Activated CD4-positive, alpha-beta T cell treated with anti-CD3 and anti-CD28 coated beads, Interleukin-2, amount 50 U/mL, for 48 hours (primary cell): Measurements from ENCODE around the gene PEX26.
"Not testable (repeated sequence)": the region's sequence is repeated elsewhere in the genome, so short reads cannot be mapped to it uniquely, and the experiment has no call there.

Experiments
- DNase-seq, 2 experiments: peaks; one replicate each; pipeline ENCODE4 v3.0.0-alpha.2; 2020

Gene PEX26

DNA sequence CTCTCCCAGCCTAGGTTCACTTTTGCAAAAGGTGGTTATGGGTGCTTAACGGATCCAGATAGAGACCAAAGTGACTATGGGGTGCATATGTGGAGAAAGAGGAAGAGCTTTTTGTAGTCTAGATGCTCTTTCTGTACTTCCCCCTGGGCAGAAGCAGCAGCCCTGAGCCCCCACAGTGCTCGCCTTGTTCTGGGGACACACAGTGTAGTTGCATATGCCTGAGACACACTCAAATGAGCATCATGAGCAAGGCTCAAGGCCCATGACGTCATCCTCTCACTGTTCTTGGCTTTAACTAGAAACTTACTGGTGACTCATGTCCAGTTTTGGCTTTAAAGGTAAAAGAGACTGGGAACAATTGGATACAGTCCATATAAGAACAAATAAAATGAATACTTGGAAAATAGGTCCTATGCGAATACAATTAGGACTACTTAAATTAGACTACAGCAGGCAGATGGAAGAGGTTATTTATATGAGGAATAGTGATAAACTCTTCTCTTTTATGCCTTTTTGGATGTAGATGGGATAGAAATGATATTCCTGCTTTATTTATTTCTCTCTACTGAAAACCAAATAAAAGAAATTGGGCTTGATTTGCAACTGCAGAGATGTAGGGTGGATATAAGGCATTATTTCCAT, 20.1 kb upstream of the PEX26 start:
- DNase-seq: no peak

DNA sequence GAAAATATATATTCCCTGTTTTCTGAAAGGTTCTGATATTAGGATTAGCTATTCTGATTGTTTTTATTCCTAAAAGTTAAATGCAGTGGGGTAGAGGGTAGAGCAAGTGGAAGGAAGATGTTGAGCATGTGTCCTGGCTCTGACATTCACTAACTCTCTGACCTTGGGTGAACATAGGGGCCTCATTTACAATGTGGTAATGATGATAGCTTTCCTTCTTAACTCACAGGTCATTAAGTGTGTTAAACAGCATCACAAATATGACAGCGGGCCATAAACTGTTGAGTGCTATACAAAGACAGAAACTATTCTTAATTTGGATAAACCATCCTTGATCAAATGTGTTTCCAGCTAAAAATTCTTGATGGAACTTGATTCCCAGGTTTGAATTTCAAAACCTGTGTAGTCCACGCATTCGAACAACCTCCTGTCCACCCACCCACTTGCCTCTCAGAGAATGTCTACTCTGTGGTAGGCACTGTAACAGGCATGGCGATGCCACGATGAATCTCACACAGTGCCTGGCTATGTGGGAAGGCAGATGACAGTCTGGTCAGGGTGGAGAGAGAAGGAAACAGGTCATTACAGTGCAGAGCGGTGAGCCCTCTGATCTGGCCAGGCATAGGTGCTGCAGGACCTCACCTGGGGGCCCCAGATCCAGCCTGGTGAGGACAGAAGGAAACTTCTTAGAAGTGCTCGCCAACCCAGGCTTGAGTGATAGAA, 19.3 kb upstream of the PEX26 start:
- no peak for DNase-seq

DNA sequence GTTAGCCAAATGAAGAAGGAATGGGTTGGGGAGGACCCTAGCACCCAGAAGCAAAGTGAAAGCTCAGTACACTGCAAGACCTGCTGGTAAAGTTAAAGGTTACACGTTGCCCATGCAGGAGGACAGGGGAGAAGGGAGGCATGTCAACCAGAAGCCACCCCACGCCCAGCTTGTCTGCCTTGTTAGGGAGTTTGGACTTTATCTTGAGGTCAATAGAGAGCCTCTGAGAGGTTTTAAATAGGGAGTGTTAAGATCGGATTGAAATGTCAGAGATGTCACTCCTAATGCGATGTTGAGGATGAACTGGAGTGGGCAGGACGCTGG, 18.7 kb upstream of the PEX26 start:
- DNase-seq: no peak

DNA sequence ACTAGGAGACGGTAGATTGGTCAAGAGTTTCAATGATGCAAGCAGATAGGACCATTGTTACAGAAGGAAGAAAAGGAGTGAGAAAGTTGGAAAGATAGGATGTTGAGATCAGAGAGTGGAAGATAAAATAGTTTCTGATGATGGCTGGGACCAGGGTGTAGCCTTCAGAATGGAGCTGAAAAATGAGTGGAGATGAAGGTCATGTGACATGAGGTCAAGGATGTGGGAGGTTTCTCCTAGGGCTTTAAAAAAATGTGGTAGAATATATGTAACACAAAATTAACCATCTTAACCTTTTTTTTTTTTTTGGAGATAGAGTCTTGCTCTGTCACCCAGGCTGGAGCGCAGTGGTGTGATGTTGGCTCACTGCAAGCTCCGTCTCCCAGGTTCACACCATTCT, 18.3 kb upstream of the PEX26 start:
- DNase-seq: no peak

DNA sequence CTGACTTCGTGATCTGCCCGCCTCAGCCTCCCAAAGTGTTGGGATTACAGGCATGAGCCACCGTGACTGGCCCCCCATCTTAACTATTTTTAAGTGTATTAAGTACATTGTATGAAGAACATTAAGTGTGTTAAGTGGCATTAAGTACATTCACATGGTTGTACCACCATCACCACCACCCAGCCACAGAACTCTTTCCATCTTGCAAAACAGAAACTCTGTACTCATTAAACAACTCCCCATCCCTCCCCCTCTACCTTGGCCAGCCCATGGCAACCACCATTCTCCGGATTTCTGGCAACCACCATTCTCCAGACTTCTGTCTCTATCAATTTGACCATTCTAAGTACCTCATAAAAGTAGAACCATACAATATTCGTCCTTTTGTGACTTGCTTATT, 17.8 kb upstream of the PEX26 start:
- DNase-seq: no peak

DNA sequence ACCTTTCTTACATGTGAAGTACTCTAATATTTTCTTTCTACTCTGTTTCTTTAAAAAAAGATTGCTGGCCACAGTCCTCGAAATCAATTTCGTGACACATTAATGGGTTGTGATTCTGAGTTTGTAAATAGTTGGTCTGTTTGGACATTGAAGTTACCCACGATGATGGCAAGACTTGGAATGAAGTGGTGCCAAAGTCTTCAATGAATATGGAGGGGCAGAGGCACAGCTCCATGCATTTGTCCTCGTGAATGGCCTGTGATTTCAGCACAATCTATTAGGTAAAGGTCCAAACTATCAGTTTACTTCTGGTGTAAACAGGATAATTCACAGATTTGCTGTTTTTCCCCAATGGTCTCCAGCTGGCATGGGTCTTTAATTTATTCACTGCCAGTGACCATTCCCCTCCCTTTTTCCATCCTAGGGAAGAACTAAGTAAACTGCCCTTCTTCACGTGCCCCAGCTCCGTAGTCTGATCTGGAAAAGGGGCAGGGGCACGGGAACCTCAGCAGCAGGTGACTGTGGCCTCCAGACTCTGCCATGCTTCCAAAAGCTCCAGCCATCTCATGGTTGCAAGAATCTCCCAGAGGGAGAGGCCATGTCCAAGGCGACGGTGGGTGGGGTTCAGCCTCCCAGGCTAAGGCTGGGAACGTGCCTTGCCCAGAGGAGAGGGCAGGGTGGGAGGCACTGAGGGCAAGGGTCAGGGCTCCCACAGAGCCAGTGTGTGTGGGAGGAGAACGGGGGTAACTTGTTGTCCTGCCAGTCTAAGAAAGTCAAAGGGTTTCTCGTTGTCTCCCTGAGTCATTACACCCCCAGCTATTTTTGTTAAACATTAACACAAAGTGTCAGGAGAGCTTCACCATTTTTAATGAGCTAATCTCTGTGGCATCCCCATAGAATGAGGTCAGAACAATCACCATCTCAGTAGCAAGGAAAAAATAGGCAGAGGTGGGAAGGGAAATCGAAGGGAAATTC, 16.9 kb upstream of the PEX26 start:
- no peak for DNase-seq

DNA sequence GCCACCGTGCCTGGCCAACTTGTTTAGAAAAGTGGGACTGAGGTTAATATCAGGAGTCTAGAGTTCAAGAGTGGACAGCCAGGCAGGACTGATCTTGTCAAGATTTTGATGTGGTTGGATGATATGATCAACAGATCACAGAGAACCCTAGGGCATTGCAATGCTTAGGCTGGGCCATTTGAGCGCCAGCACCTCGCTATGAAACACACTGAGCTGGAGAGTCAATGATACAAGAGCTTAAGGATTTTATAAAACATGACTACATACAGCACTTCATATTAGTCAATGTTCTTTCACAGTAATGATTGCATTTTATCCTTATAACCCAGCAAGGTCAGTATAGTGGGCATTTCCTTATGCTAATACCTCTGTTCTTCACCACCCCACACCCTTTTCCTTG, 15.4 kb upstream of the PEX26 start:
- no peak for DNase-seq

DNA sequence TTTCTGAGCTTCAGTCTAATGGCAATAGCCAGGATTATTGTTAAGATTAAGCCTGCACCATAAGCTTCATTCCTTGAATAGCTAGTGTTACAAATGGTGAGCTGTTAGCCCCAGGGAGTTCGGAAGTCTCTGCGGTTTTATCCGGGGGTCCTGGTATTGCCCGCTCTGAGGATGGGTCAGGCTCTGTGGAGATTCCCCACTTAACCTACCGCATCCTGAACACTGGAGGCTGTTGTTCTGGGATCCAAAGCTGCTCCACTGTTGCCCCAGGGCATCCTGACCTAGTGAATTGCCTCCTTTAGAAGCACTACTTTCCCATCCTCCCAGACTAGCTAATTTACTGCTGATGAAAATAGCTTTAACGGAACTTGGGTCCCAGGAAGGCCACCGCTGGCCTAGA, 14.5 kb upstream of the PEX26 start:
- no peak for DNase-seq

DNA sequence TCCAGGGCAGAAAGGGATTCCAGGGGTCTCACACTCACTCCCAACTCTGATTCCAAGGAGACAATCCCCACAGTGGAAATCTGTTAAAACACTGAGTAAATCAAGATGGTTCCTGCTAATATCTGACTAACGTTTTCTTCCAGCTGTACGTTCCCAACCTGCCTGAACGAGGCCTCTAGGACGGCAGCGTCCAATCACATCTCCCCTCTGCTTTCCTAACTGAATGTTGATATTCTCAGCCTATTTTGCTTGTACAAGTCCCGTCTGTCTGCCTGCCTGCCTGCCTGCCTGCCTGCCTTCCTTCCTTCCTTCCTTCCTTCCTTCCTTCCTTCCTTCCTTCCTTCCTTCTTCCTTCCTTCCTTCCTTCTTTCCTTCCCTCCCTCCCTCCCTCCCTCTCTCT, 14.1 kb upstream of the PEX26 start:
- DNase-seq: not testable (repeated sequence)

DNA sequence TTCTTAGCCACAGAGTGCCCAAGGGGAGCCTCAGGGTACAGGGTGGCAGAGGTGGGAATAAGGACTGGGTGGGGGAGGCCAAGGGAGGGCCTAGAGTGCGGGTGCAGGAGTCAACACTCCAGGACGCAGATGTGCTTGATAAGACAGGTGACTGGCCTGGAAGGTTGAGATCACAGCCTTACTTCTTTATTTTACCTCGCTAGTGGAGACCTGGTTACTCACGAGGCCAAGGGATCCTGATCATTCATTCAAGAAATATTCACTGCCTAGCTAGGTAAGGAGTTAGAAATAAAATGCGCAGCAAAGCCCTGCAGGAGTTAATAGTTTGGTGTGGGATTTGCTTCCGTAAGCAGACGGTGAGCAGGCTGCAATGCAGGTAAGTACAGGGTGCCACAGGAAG, 13.2 kb upstream of the PEX26 start:
- no peak for DNase-seq

DNA sequence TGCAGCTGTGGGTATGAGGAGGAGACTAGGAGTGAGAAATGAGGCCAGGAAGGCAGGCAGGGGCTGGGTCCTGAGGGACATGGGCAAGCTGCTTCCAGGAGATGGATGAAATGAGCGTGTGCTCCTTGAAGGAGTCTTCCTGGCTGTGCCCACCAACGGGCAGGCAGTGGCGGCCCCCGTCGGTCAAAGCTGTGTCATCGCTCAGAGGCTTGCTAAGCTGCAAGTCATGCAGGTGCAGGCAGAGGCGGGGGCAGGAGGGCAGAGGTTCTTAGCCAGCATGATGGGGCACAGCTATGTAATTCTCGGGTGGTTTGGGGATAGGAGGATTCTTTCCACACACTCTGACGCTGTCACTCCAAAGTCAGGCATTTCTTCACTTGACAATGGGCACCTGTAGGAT, 12.5 kb upstream of the PEX26 start:
- DNase-seq: no peak

DNA sequence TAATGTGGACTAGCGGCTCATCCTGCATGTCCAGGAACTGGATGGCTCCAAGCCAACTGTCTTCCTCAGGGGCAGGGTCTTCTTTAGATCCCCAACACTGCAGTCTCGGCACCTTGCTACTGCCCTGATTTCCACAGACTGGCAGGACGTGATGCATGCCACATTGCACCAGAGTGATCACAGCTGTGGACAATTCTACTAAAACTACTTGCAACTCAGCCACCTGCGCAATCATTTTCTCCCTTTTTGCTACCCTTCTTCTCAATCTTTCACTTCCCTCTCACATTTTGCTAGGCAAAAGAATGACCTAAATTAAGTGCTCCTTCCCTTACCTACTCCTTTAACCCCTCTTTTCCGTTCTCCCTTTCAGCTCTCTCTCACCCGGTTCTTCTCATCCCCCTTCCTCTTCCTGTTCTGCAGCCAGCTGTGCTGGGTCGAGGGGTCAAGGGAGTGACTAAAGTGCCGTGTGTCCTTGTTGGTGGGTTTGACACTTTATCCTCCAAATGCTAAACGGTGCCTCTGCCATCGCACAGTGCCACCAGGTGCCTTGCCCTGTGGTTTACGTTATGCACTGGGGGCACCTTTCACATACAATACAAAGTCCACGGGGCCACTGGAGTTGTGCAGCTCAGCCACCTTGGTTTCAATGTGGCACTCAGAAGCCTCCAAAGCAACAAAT, 11.5 kb upstream of the PEX26 start:
- DNase-seq: no peak

DNA sequence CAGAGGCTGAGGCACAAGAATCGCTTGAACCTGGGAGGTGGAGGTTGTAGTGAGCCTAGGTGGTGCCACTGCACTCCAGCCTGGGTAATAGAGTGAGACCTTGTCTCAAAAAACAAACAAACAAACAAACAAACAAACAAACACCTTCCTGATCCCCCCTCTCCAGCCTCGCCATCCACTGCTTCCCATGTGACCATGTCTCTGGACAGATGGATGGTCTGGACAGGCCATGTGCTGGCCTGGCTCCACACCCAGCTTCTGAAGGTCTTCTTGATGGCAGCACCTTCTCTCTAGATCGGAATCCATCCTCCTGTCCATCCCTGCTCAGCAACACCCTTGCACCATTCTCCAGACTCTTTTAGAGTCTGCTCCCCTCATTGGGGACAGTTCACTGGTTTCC, 10.7 kb upstream of the PEX26 start:
- no peak for DNase-seq

DNA sequence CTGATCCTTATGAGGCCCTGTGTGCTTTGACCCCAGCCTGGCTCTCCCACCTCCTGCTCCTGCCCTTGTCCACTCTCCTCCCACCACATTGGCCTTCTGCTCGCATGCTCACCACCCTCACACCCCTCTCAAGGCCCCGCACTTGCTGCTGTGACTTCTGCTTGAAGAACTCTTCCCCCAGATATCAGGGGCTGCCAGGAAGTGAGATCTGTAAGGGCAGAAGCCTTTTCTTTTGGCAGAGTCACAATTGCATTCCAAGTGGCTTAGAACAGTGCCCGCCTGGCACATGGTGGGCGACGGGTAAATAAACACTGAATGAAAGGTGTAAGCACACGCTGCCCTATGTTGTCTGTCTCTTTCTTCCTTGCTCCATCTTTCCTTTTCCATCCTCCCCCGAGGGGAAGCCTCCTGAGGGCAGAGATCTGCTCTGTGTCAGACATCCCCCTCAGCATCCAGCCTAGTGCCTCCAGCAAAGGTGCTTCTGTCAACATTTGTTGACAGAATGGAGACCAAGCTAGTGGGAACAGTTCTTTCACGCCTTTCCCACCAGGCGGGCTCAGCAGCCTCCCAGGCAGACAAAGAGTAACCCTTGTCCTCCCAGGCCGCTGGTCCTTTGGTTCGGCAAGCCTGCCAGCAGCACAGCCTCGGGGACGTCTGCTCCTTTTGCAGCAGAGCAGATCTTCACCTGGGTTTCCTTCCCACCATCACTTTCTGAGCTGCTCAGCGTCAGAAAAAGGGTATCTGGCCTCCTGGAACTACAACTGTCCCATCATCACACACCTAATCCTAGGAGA, 10.0 kb upstream of the PEX26 start:
- no peak for DNase-seq

DNA sequence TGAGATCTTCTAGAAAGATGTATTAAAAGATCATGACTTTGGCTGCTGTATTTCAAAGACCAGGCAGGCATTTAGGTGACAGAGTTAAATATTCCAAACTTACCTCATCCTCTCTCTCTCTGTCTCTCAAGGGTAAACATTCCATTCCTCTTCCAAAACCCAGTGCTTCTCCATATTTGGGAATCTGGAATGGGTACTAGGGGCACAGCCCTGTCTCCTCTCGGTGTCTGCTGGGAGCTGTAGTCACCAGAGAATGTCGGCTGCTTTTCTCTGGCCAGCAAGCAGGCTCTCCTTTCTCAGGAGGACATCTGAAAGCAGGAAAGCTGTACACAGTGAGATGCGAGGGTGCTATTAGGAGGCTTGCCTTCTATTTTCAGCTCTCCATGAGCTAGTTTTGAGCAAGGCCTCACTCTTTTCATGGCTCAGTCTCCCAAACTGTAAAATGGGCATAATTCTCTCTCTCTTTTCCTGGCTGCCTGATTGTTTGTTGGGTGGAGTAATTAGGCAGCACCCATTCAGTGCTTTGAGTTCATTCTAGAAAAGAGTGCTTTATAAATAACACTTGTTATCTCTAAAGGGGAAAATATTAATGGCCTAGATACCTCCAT, 9.3 kb upstream of the PEX26 start:
- no peak for DNase-seq

DNA sequence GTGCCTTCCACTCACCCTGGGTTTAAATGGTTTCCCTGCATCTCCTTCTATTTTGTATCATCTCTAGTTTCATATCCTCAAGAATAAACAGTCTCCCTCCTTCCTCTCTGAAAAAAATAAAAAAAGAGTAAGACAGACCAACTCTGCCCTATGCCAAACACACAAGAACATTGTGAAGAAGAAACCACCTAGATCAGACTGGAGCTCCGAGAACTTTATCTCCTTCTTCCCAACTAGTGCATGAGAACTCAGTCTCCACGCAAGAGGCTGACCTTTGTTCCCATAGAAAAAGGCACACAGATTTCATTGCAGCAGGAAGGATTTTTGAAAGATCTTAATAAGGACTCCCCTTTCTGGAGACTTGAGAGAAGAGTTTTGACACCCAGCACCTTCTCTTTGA, 8.7 kb upstream of the PEX26 start:
- DNase-seq: no peak

DNA sequence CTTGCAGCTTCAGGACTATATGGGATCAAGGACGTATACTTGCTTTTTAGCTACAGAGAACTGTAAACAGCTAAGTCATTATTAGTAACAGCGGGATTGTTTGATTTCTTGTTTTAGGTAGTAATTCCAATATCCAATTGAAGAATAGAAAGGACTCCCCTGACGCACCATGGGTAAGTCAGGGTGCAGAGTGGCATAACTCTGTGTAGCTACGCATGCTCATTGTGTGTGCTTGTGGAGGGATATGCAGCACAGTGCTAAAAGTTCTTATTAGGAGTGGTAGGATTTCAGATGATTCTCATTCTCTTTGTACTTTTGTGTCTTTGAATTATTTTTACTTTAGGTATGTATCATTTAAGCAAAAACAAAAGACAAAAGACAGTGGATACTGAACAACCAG, 7.7 kb upstream of the PEX26 start:
- DNase-seq: no peak

DNA sequence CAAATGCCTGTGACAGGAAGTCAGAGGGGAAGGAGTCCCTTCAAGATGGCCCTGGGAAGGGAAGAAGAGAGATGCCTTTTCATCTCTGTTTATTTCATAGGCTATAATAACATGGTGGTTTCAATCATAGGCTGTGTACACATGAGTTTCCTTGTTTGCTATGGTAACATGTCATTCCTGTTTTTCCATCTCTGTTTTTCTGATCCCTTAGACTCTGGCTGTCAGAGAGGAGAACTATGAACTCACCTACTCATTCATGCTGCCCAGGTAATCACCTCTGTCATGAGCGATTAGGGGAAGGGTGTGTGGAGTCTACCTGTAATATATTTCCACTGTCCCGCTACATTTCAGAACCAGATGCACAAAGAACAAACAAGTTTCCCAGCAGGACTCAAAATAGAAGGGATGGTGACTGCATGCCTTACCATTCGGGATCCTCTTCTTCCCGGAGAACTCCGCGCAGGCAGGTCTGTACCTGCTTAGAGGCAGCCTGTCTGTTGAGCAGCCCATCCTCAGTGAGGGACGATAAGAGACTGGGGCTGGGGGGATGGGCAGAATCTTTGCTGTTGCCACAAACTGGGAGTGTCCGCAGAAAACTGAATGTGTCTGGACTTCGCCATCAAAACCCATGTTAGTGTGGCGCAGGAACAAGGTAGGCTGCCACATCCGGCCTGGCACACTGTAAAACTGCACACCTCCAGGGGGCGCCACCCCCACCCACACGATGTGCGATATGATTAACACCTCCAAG, 7.1 kb upstream of the PEX26 start:
- DNase-seq: peak in 1 of 2 experiments; percentile 28

DNA sequence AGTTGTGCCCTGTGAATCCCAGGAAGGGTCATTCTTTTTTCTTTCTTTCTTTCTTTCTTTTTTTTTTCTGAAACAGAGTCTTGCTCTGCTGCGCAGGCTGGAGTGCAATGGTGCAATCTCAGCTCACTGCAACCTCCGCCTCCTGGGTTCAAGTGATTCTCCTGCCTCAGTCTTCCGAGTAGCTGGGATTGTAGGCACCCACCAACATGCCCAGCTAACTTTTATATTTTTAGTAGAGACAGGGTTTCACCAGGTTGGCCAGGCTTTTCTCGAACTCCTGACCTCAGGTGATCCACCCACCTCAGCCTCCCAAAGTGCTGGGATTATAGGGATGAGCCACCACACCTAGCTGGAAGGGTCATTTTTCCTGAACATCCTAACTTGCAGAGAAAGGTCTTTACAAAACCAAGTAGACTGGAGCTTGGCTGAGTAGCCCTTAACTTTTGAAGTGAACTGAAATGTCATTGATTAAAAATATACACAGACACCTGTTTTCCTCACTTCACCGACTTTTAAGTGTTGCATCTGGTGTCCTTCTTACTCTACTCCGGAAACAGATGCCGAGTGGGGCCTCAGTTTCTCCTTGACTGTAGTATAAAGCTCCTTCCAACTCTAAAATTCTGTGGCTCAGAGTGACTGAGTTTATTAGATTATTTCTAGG, 6.4 kb upstream of the PEX26 start:
- DNase-seq: not testable (repeated sequence)

DNA sequence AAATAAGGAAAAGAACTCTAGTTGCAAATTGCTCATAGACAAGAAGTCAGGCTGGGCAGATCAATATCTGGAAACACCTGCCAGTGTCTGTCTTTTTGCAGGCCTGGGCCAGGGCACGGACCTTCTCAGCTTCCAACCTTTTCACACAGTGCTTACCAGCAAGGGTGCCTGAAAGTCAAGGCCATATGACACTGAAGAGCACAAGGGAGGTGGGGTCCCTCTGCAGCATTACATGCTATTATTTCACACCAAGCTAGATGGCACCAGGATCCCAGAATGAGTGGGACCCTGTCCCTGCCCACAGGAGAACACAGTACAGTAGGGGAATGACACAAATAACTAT, 5.9 kb upstream of the PEX26 start:
- no peak for DNase-seq

DNA sequence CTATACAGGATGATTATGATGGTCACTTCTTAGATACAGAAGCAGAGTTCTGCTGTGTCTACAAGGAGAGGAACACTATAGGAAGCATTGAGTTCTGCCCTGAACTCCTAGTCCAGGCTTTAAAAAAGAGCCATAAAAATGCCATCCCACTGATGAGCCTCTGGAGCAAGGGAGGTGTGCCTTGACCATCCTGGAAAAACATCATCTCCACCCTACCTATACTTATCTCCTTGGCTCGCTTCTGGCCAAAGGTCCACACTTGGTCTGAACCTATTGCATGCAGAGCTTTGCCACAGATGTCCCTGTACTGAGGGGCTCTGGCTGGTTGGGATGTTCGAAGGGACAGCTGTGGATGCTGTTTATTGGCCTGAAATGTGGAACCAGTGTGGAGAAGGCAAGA, 4.3 kb upstream of the PEX26 start:
- DNase-seq: no peak
